GM19455 (cell line): ENCODE results near the gene FUT1.
"Not testable (repeated sequence)": the region's sequence is repeated elsewhere in the genome, so short reads cannot be mapped to it uniquely, and the experiment has no call there.

Experiments
- ATAC-seq: cut with Tn5 transposase; IDR thresholded peaks from one replicate; pipeline ENCODE4 v1.9.1; 2021; ENCODE audit not compliant: unreplicated experiment

Gene FUT1

DNA sequence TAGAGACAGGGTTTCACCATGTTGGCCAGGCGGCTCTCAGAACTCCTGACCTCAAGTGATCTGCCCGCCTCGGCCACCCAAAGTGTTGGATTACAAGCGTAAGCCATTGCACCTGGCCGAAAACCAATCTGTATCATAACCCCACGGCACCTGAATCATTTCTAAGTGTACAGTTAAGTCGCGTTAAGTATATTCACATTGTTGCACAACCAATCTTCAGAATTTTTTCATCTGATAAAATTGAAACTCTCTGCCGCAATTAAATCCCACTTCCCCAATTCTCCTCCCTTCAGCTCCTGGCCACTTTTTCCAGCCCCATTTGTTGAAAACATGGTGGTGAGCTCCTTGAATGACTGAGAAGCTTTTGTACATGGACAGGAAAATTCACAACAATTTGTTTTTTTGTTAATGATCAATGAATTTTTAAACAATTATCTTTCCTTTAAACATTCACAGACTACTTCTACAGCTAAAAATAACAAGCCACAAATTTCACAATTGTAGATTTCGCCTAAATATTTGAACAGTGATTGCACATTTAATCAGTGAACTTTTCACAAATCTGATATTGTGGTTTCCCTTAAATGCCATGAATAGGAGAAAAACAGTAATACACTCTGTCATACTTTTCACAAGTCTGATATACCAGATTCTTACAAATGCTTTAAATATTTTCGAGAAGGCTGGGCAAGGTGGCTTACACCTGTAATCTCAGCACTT lies 16.7 kb upstream of the FUT1 start:
- no peak for ATAC-seq

DNA sequence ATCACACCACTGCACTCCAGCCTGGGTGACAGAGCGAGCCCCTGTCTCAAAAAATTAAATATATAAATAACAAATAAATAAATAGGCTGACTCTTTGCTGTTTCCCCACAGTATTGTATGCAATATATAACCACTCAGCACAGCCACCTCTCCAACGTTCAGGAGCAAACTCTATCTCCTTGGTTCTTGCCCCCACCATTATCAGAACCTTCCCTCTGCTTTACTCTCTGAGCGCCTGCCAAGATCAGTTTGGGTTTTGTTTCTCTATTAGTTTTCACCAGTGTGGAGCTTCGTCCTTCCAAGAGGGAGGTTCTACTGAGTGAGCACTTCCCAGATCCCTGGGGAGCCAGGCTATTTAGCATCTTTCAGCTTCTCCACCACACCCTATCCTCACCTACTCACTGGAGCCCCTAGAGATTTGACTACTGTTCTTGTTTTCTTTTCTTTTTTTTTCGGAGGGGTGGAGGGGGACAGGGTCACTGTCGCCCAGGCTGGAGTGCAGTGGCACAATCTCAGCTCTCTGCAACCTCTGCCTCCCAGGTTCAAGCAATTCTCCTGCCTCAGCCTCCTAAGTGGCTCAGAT lies 15.8 kb upstream of the FUT1 start:
- not testable (repeated sequence) for ATAC-seq

DNA sequence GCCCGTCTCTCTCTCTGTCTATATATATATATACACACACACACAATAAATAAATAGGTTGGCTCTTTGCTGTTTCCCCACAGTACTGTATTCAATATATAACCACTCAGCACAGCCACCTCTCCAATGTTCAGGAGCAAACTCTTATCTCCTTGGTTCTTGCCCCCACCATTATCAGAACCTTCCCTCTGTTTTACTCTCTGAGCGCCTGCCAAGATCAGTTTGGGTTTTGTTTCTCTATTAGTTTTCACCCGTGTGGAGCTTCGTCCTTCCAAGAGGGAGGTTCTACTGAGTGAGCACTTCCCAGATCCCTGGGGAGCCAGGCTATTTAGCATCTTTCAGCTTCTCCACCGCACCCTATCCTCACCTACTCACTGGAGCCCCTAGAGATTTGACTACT lies 13.4 kb upstream of the FUT1 start:
- ATAC-seq: not testable (repeated sequence)

DNA sequence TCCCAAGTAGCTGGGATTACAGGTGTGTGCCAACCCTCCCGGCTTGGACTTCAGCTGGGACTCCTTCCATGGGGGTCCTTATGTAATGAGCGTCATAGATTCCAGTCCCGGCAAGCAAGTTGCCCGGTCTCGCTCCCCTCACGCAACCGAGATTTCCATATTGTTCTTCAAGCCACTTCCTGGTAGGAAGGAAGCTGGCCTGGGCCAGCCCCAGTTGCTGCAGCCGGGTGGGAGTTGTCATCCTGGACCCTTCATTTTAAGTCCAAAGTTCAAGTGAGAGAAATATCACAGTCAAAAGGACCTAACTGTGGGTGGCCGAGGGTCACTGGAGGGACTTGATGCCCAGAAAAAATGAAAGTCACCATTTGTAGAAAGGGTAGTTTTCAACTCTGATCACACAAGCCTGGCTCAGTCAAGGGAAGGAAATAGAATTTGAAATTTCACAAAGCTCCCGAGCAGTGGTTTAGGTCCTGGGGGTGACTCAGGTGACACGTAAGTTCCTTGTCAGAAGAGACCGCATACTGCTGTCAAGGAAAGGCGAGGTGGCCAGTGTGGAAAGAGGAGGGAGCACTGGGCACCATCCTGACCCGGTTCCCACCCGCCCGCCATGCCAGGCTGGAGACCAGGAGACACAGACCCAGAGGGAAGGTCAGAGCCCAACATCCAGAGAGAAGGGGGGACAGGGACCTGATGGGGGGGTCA lies 8.2 kb upstream of the FUT1 start:
- ATAC-seq: no peak

DNA sequence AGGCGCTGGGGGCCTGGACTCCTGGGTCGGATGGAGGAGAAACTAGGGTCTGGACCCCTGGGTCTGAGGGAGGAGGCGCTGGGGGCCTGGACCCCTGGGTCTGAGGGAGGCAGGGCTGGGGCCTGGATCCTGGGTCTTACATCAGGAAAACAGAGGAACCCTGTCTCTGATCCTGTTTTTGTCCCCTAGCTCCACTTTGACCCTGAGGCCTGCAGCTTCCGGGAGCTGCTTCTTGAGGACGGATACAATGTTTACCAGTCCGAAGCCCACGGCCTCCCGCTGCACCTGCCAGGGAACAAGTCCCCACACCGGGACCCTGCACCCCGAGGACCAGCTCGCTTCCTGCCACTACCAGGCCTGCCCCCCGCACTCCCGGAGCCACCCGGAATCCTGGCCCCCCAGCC lies 5.3 kb upstream of the FUT1 start:
- no peak for ATAC-seq

DNA sequence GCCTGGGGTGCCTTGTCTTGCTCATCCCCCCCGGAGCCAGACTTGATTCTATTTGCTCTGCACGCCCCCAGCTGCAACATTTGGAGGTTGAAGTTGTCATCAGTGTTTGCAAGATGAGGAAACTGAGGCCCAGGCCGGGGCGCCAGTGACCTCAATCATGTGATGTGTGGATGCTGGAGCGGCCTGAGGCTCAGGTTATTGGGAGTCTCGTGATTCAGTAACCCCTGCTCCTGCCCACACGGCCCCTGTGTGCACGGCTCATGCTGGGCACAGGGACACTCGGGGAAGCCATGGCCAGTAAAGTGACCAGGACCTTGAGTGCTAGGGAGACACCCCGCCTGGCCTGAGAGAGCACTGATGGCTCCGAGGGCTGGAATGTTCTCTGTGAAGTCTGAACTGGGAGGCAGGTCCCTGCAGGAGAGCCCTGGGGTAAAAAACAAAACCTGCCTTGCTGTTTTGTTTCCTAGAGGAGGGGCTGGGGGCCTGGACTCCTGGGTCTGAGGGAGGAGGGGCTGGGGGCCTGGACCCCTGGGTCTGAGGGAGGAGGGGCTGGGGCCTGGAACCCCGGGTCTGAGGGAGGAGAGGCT lies 4.7 kb upstream of the FUT1 start:
- no peak for ATAC-seq

DNA sequence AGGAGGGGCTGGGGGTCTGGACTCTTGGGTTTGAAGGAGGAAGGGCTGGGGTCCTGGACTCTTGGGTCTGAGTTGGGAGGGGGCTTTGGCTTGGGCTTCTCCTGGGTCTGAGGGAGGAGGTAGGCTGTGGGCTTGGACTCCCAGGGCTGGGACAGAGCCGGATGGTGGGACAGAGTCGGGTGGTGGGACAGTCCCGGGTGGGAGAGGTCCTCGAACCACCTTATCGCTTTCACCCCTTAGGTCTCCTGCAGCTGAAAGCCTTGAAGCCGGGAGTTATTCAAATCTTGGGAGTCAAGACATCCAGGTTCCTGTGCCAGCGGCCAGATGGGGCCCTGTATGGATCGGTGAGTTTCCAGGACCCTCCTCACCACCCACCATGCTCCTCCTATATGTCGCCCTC lies 4.2 kb upstream of the FUT1 start:
- ATAC-seq: no peak

DNA sequence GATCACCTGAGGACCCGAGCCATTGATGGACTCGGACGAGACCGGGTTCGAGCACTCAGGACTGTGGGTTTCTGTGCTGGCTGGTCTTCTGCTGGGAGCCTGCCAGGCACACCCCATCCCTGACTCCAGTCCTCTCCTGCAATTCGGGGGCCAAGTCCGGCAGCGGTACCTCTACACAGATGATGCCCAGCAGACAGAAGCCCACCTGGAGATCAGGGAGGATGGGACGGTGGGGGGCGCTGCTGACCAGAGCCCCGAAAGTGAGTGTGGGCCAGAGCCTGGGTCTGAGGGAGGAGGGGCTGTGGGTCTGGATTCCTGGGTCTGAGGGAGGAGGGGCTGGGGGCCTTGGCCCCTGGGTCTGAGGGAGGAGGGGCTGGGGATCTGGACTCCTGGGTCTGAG lies 3.8 kb upstream of the FUT1 start:
- ATAC-seq: no peak

DNA sequence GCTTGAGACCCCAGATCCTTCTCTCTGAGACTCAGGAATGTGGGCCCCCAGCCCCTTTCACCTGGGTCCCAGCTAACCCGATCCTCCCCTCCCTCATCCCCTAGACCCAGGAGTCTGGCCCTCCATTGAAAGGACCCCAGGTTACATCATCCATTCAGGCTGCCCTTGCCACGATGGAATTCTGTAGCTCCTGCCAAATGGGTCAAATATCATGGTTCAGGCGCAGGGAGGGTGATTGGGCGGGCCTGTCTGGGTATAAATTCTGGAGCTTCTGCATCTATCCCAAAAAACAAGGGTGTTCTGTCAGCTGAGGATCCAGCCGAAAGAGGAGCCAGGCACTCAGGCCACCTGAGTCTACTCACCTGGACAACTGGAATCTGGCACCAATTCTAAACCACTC lies 3.3 kb upstream of the FUT1 start:
- ATAC-seq: no peak

DNA sequence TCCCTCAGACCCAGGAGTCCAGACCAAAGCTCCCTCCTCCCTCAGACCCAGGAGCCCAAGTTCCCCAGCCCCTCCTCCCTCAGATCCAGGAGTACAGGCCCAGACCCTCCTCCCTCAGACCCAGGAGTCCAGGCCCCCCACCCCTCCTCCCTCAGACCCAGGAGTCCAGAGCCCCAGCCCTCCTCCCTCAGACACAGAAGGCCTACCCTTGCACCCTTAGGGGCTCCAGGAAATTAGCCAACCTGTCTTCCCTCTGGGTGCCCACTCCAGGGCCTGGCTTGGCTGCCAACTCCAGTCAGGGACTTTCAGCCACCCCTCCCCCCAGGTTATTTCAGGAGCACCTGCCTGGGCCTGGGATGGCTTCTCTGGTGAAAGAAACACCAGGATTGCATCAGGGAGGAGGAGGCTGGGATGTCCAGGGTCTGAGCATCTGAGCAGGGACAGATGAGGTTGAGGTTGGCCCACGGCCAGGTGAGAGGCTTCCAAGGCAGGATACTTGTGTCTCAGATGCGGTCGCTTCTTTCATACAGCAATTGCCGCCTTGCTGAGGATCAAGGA lies 2.7 kb upstream of the FUT1 start, which contains the start of gene FGF21:
Gene FGF21, plus strand, starts transcription at position 441 of the 558 bp plus-strand sequence. CDS start 713 bp downstream, outside the sequence.
- ATAC-seq: no peak

DNA sequence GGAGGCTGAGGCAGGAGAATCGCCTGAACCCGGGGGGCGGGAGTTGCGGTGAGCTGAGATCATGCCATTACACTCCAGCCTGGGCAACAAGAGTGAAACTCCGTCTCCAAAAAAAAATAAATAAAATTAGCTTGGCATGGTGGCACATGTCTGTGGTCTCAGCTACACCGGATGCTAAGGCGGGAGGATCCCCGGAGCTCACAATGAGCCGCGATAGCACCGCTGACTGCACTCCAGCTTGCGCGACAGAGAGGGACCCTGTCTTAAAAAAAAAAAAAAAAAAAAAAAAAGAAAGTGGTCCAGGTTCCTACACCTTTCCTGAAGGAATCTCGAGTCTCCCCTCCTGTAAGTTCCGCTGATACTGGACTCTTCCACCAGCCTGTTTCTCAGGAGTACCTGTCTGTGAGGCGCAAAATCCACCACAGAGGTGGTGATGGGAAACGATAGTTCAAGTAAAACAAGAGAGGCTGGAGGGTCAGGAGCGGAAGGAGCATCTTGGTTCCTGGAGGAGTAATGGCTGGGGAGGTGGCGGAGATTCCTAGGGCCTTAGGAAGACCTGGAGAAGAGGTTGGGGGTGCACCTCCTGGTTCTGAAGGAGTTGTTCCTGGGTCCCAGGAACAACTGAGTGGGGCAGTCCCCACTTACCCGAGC lies 471 bp downstream of the FUT1 start:
- ATAC-seq: no peak

DNA sequence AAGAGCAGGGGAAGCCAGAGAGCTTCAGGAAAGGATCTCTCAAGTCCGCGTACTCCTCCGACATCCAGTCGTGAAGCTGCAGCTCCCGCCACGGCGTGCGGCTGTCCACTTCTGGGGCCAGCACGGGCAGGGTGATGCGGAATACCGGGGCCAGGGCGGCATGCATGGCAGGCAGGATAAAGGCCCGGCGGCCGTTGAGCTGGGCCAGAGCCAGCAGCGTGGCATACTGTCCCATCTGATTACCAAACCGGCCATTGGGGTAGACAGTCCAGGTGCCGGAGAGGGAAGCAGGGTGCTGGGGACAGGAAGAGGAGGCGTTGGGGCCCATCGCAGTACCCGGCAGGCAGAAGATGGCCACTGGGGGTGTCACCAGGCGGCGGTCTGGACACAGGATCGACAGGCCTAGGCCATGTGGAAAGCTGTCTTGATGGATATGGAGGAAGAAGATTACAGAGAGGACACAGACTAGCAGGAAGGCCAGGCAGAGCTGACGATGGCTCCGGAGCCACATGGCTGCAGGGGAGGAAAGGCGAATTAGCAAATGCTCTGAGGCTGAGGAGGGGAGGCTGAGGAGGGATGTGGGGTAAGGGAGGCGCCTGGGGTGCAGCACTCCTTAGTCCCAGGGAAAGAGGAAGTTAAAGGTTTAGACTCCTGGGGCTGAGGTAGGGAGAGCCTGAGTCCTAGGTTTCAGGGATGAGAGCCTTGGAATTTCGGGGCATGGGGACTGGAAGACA lies 1.5 kb downstream of the FUT1 start:
- ATAC-seq: no peak

DNA sequence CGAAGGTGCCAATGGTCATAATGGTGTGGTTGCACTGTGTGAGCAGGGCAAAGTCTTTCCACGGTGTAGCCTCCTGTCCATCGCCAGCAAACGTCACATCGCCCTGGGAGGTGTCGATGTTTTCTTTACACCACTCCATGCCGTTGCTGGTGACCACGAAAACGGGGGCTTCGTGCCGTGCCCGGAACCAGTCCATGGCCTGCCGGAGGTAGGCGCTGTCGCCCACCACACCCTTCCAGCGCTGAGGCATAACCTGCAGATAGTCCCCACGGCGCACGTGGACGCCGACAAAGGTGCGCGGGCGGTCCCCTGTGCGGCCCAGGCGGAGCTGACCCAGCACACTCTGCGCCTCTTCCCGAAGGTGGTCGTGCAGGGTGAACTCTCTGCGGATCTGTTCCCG lies 2.1 kb downstream of the FUT1 start:
- no peak for ATAC-seq

DNA sequence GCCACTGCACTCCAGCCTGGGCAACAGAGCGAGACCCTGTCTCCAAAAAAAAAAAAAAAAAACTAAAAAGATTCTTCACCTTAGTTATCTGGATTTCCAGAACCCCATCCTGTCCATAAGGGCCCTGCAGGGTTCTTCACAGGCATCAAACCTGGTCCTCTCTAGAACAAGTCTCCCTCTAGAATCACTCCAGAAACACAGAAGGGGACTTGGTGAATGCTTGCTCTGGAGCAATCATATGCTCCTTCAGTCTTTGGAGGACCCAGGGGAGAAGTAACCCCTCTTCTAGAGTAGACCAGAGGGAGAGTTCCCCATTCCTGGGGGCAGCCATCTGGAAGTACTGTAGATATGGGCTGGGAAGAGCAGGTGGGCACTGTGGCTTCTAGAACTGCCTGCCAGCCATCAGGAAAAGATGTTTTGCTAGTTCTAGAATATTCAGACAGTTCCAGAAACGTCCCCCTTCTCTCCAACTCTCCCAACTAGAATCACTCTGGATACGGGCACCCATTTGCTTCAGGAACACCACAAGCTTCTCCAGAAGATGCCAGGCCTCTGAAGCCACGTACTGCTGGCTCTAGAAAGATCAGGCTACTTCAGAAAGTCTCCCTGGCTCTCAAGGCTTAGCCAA lies 2.8 kb downstream of the FUT1 start:
- no peak for ATAC-seq

DNA sequence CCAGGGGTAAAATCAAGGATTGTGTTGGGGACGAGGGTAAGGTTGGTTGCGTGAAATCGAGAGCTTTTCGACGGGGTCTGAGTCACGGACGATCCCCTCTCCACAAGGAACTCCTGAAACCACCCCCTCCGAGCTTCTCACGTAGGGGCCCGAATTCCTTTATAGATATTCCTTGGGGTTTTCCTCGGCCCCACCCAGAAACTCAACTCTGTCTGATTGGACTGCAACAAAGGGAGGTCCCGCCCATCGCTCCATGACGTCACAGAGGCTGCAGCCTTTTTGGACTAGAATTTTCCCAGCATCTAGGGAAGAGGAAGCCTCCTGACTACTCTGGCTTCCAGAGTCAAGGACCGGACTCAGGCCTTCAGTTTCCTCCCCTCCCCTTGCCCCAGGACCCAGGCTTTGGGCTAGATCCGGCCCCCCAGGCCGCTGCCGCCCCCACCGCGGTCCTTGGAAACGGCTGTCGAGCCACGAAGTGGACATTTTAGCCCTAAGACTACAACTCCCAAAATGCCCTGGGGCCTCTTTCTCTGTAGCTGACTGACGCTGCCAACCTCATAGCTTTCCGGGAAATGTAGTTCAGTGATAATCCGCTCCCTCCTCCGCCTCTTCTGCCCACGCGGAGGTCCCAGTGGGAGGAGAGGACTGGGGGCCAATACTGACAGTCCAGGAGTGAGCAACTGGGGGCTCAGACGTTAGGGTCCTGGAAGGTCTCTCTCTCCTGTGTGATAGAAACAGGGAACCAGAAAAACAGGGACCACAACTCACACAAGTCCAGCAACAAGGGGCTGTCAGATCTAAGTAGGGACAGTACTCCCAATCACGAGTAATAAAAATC lies 5.5 kb downstream of the FUT1 start, which contains the start of gene IZUMO1:
Gene IZUMO1, minus strand, starts transcription at position 172 of the 838 bp plus-strand sequence. CDS start 1,050 bp downstream, outside the sequence.
- no peak for ATAC-seq

DNA sequence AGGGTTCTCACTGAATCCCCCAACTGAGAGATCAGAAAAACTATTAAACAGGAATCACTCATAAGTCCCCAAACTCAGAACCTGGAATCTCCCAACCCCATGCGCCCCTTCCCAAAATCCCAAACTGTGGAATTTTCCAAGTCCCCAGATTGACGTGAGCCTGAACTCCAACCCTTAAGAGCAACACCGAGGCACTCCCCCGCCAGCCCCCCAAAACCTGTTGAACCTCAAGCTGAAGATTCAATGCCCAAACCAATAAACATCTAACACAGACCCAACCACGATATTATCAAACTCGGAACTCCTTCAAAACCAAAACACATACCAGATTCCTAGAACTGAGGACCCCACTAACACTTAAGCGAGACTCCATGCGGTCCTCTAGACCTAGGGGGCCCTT lies 6.3 kb downstream of the FUT1 start:
- ATAC-seq: no peak

DNA sequence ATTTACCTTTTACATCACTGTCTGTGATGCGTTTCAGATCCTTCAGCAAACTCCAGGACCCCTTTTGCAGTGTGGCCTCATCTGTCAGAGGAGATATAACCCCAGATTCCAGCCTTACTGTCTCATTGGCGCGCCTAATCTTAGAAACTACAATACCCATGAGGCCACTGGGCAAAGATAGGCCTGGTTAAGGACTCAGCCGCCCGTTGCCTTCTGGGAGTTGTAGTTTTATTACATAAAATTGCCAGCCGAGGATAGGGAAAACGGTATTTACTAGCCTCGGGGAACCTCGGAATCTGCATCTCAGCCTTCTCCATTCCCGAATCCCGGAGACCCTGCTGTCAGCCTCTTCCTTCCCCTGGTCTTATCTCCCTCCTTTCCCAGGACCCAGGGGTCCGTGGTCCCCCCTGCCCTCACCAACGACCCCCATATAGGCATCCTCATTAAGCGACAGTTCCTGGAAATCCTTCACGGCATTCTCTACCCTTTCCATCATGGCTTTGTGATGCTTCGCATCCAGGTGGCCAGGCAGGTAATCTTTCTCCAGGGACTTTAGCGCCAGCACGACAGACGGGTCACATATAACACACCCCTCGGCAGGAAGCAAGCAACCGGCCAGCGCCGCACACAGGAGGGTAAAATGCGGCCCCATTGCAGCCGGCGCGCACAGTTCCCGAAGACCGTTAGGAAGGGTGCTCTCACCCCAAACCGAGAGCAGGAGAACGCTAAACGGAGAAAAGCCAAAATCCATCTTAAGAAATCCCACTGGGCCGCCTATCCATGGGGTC lies 7.0 kb downstream of the FUT1 start:
- no peak for ATAC-seq

DNA sequence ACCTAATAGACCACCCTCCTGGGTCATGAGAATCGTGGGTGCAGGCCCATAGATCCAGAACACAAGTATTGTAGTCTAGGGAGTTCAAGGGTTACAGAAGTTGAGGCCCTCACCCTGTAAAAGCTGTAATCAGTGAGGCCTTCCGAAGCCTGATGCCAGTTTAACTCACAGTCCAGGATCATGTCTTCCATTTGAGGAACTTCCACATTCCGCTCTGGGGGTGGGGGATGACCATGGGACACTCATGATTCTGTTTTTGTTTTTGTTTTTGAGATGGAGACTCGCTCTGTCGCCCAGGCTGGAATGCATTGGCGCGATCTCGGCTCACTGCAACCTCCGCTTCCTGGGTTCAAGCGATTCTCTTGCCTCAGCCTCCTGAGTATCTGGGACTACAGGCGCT lies 10.3 kb downstream of the FUT1 start:
- ATAC-seq: no peak
